Transverse colon (tissue), 4 donors: ENCODE data around the gene GPC5. TPM values are rescaled to one million over a fixed set of nuclear protein-coding genes. Genes with fewer than 3 reads are reported as not detected.

Experiments
- DNase-seq: peaks from one replicate; pipeline ENCODE4 v3.0.0-alpha.2; 2019
- H3K27ac ChIP-seq, 4 donors: fragments of 200-600 bp; sonication (generic); 2 replicates each; pipeline ENCODE4 v1.5.1; 2016 to 2018; ENCODE audit warnings: inconsistent platforms in 4 of 4
- H3K27me3 ChIP-seq: fragments of 200-600 bp; sonication (generic); 2 replicates; pipeline ENCODE4 v1.5.1; 2017; ENCODE audit warnings: inconsistent platforms
- H3K36me3 ChIP-seq, 4 donors: fragments of 200-600 bp; sonication (generic); 2 replicates each; pipeline ENCODE4 v1.5.1; 2017 to 2019; ENCODE audit warnings: inconsistent platforms in 4 of 4
- H3K4me1 ChIP-seq, 4 donors: fragments of 200-600 bp; sonication (generic); 2 replicates each; pipeline ENCODE4 v1.5.1; 2017 to 2020; ENCODE audit warnings: inconsistent platforms in 4 of 4
- H3K4me3 ChIP-seq, 4 donors: fragments of 200-600 bp; sonication (generic); 1 replicate in 1 of 4; 2 replicates in 3 of 4; pipeline versions ENCODE4 v1.5.1 to v1.6.1; 2017 to 2019; ENCODE audit warnings: inconsistent platforms in 4 of 4
- H3K9me3 ChIP-seq, 2 donors: fragments of 200-600 bp; sonication (generic); 2 replicates each; pipeline ENCODE4 v1.5.1; 2017 to 2019; ENCODE audit warnings: inconsistent platforms in 2 of 2
- CTCF ChIP-seq, 5 experiments: fragments of 200-600 bp in 3 of 5; fragments of 450-650 bp in 2 of 5; sonication (generic) in 3 of 5; IDR thresholded peaks; 1 replicate in 2 of 5; 2 replicates in 3 of 5; pipeline ENCODE4 v1.5.1; 2016 to 2017; ENCODE audit warnings: antibody characterized with exemption in 5 of 5, inconsistent platforms in 3 of 5, mild to moderate bottlenecking in 2 of 5, moderate library complexity in 1 of 5
- EP300 ChIP-seq: sonication (generic); formaldehyde crosslinking; IDR thresholded peaks from one replicate; pipeline ENCODE4 v1.6.1; 2017; ENCODE audit warnings: antibody characterized with exemption, low read depth
- POLR2A ChIP-seq: fragments of 450-650 bp; IDR thresholded peaks from one replicate; pipeline ENCODE4 v1.6.1; 2016; ENCODE audit warnings: antibody characterized with exemption, mild to moderate bottlenecking, moderate library complexity
- POLR2AphosphoS5 ChIP-seq, 3 donors: sonication (generic); formaldehyde crosslinking; IDR thresholded peaks; one replicate each; pipeline ENCODE4 v1.6.1; 2016; ENCODE audit warnings: antibody characterized with exemption in 3 of 3
- WGBS, 2 donors: methylation state at CpG; one replicate each; pipeline ENCODE4 v1.1.5; 2018; ENCODE audit warnings: low coverage in 1 of 2; 5-methylcytosine and 5-hydroxymethylcytosine counted together
- in situ Hi-C, 4 donors: fragments of 200-750 bp; cut with MboI; loops; one replicate each; pipeline versions ENCODE4 v1.15.0 to v1.15.1; 2017; ENCODE audit warnings: low sequenced_read_pairs in 3 of 4, low pct_ligation_motif_present in 1 of 4, low pct_unique_long_range_greater_than_20kb in 1 of 4
- intact Hi-C: fragments of 100-400 bp; cut with DNase I; formaldehyde crosslinking; loops from one replicate; pipeline ENCODE4 v1.15.1; 2023; ENCODE audit warnings: low total_unique reads
- total RNA-seq, 4 donors: library from RNA; depleted of rRNA; stranded (reverse); fragments of >200 nt; gene quantifications; one replicate each; pipeline ENCODE4 v1.1.0, GENCODE V29; 2016

The GPC5 gene
- total RNA-seq, 4 donors from 2014 or later, result 0.48 to 1.4 TPM; not detected in 2

- intact Hi-C loops, result no loop called here
- no peaks in the 10 kb centered on the region for H3K9me3 ChIP-seq
- DNase-seq, result no peak
- H3K4me3 ChIP-seq, result no peak overlapping the region
- H3K27ac ChIP-seq, result no peak overlapping the region
- no peaks in the 10 kb centered on the region for H3K4me1 ChIP-seq
- in situ Hi-C loops, result no loop called here
- TF ChIP-seq POLR2AphosphoS5 (IDR thresholded peaks at IDR 0.05) (no peak), EP300 (no peak), POLR2A (no peak), CTCF (IDR thresholded peaks at IDR 0.05) (no peak)
- H3K27me3 ChIP-seq, result no peaks in the 10 kb centered on the region
- no peaks in the 10 kb centered on the region for H3K36me3 ChIP-seq
- WGBS, 2 donors, result 82 to 100% methylated on average over 1 to 3 of the region's 3 CpGs
Observed at GRCh38 chr13:91368676-91369440, 29.6 kb upstream of the GPC5 start.

- intact Hi-C loops, result no loop called here
- TF ChIP-seq POLR2A, result no peak
Observed at GRCh38 chr13:91369441-91369831, 29.0 kb upstream of the GPC5 start.

GRCh38 chr13:91370501-91370900, 27.9 kb upstream of the GPC5 start:
- H3K27ac ChIP-seq, result no peak overlapping the region
- WGBS, 2 donors, result 81 to 94% methylated on average over 2 of the region's 2 CpGs
- no peaks in the 10 kb centered on the region for H3K27me3 ChIP-seq
- no peak for TF ChIP-seq CTCF (IDR thresholded peaks at IDR 0.05)
- intact Hi-C loops, result no loop called here
- H3K9me3 ChIP-seq, result no peaks in the 10 kb centered on the region
- in situ Hi-C loops, result loop anchor here in 1 of 4 donors (10.0 kb wide), 1 partner anchor 354 kb away; no protein-coding TSS in a partner anchor
- H3K36me3 ChIP-seq, result no peaks in the 10 kb centered on the region
- no peak for DNase-seq
- no peaks in the 10 kb centered on the region for H3K4me1 ChIP-seq
- H3K4me3 ChIP-seq, result no peak overlapping the region

More at GRCh38 chr13:91369441-91369831, 29.0 kb upstream of the GPC5 start:
- Histone ChIP-seq H3K36me3 (no peaks in the 10 kb centered on the region), H3K27ac (no peak overlapping the region), H3K4me1 (no peaks in the 10 kb centered on the region), H3K27me3 (no peaks in the 10 kb centered on the region), H3K9me3 (no peaks in the 10 kb centered on the region), H3K4me3 (no peak overlapping the region)
- DNase-seq, result no peak
- in situ Hi-C loops, result no loop called here
- WGBS, 2 donors, result 36 to 40% methylated on average over 3 of the region's 3 CpGs

GRCh38 chr13:91372911-91373310, 25.5 kb upstream of the GPC5 start:
- in situ Hi-C loops (loop anchor here in 1 of 4 donors (10.0 kb wide), 1 partner anchor 352 kb away; no protein-coding TSS in a partner anchor), intact Hi-C loops (no loop called here)
- Histone ChIP-seq H3K27me3 (no peaks in the 10 kb centered on the region), H3K27ac (no peak overlapping the region), H3K4me1 (no peaks in the 10 kb centered on the region), H3K36me3 (no peaks in the 10 kb centered on the region), H3K4me3 (no peak overlapping the region), H3K9me3 (no peaks in the 10 kb centered on the region)
- WGBS, 2 donors, result 62 to 63% methylated on average over 3 of the region's 3 CpGs
- no peak for TF ChIP-seq POLR2A
- TF ChIP-seq EP300, result no peak
- no peak for TF ChIP-seq POLR2AphosphoS5 (IDR thresholded peaks at IDR 0.05)
- no peak for TF ChIP-seq CTCF (IDR thresholded peaks at IDR 0.05)
- no peak for DNase-seq
